ENCODE data around the gene CRTC1. TPM values are rescaled to one million over a fixed set of nuclear protein-coding genes. Genes with fewer than 3 reads are reported as not detected.

Gene CRTC1
- total RNA-seq, 1 donor from 2014 or later: 28.8 TPM

DNA sequence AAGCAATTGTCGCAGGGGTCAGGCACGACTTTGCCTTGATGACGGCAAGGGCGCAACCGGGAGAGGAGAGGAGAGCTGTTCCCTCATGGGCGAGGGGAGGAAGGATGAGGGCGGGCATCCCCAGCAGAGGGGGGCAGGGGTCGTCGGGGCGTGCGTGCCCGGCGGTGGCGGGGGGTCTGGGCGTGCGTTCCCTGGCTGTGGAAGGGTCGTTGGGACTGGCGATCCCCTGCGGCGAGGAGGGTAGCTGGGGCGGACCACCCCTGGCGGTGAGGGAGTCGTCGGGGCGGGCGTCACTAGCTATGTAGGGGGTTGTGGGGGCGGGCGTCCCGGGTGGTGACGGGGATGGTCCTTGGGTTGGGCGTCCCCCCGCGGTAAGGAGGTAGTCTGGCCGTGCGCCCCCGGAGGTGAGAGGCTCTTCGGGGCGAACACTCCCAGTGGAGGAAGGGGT lies 106.0 kb downstream of the CRTC1 start:
- Mint-ChIP-seq H3K36me3 (ENCODE audit: unreplicated experiment) (peaks cover 8% of the 10 kb centered on the region), H3K4me3 (ENCODE audit: unreplicated experiment) (peak overlapping the region; percentile 80), H3K27ac (ENCODE audit: unreplicated experiment) (no peak overlapping the region), H3K4me1 (ENCODE audit: low read depth, unreplicated experiment) (peaks cover 3% of the 10 kb centered on the region), H3K9me3 (ENCODE audit: unreplicated experiment) (peaks cover 14% of the 10 kb centered on the region), H3K27me3 (ENCODE audit: unreplicated experiment) (peaks cover 46% of the 10 kb centered on the region)
- TF ChIP-seq, protein P1, sequence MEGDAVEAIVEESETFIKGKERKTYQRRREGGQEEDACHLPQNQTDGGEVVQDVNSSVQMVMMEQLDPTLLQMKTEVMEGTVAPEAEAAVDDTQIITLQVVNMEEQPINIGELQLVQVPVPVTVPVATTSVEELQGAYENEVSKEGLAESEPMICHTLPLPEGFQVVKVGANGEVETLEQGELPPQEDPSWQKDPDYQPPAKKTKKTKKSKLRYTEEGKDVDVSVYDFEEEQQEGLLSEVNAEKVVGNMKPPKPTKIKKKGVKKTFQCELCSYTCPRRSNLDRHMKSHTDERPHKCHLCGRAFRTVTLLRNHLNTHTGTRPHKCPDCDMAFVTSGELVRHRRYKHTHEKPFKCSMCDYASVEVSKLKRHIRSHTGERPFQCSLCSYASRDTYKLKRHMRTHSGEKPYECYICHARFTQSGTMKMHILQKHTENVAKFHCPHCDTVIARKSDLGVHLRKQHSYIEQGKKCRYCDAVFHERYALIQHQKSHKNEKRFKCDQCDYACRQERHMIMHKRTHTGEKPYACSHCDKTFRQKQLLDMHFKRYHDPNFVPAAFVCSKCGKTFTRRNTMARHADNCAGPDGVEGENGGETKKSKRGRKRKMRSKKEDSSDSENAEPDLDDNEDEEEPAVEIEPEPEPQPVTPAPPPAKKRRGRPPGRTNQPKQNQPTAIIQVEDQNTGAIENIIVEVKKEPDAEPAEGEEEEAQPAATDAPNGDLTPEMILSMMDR (IDR thresholded peaks at IDR 0.05; ENCODE audit: partially characterized antibody, unreplicated experiment): no peak
- no peak for DNase-seq

DNA sequence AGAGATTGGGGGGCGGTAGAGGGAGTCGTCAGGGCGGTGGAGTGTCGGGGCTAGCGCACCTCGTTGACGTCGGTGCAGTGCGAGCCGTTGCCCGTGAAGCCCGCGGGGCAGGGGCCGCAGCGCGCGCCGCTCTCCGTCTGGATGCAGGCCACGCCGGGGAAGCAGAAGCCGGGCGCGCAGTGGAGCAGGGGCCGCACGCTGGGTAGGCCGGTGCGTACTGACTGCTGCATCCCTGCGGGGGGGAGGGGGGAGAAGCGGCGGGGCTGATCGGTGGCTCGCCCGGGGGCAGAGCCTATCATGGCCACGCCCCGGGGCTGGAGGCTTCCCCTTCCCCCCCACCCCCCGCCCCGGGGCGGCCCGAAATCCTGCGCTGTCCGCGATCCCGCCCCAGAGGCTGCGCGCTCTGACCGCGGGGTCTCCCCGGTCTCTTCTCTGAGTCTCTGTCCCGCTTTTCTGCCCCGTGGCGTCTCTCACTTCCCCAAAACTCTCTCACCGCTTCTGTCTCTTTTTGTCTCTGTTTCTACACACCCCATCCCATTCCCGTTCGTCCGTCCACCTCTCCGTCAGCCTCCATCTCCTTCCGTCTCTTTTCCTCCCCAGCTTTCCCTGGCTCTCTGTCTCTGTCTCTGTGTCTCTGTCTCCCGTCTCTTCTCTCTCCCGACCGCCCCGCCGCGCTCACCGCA lies 106.5 kb downstream of the CRTC1 start:
- TF ChIP-seq, protein P1 (IDR thresholded peaks at IDR 0.05; ENCODE audit: partially characterized antibody, unreplicated experiment): no peak
- Mint-ChIP-seq H3K9me3 (ENCODE audit: unreplicated experiment) (peaks cover 14% of the 10 kb centered on the region), H3K36me3 (ENCODE audit: unreplicated experiment) (peaks cover 8% of the 10 kb centered on the region), H3K4me3 (ENCODE audit: unreplicated experiment) (peak overlapping the region; percentile 84), H3K27me3 (ENCODE audit: unreplicated experiment) (peaks cover 45% of the 10 kb centered on the region), H3K27ac (ENCODE audit: unreplicated experiment) (peak overlapping the region; percentile 67), H3K4me1 (ENCODE audit: low read depth, unreplicated experiment) (peaks cover 3% of the 10 kb centered on the region)
- peak; percentile 70 for DNase-seq

DNA sequence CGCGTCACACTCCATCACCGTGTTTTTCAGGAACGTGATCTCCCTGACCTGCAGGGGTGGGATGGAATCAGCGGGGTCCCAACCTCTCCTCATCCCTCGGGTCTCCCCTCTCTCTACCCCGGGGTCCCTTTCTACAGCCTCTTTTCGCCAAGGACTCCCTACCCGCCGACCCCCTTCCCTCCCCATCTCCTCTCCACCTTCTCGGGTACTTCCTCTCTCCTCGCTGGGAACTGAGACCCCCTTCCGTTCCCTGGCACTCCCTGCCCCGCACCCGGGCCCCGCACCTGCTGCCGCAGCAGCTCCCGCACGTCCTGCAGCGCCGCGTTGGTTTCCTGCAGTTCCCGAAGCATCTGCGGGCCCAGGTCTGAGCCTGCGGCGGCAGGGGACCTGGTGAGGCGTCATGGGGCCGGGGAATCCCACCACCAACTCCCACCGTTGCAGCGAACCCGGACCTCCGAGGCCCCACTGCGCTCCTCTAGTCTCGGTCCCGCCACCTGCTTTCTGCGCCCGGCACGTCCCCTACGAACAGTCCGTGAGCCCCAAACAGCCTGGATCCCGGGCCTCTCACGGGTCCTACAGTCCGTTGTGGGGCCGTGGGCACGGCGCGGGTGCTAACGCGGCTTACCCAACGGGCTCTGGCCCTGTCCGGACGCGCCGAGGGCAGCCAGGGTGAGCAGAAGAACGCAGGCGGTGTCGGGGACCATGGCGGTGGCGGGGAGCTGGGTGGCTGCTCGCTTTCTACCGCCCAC lies 107.3 kb downstream of the CRTC1 start, which contains the start of gene COMP:
TSS of gene COMP (minus strand) at position 740 of the 749 bp plus-strand sequence. CDS start at position 704, 36 bp downstream.
- Mint-ChIP-seq H3K36me3 (ENCODE audit: unreplicated experiment) (peaks cover 8% of the 10 kb centered on the region), H3K4me1 (ENCODE audit: low read depth, unreplicated experiment) (peaks cover 3% of the 10 kb centered on the region), H3K27ac (ENCODE audit: unreplicated experiment) (peak within 1 kb of the TSS; percentile 67), H3K4me3 (ENCODE audit: unreplicated experiment) (peak within 1 kb of the TSS; percentile 84), H3K27me3 (ENCODE audit: unreplicated experiment) (peaks cover 41% of the 10 kb centered on the region), H3K9me3 (ENCODE audit: unreplicated experiment) (peaks cover 14% of the 10 kb centered on the region)
- no peak for DNase-seq
- TF ChIP-seq, protein P1 (IDR thresholded peaks at IDR 0.05; ENCODE audit: partially characterized antibody, unreplicated experiment): no peak

DNA sequence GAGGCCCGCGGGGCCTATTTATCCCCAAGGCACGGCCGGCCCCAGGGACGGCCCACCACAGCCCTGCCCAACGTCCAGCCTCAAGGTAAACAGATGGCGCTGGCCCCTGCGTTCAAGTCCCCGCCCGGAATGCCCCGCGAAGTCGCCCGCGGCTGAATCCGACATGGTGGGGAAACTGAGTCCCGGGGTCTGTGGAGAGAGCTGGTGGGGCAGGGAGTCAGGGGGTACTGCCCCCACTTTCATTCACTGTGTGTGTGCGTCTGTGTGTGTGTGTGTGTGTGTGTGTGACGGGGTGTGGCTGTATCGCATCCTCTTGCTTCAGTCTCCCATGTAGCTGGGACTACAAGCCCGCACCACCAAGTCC lies 107.8 kb downstream of the CRTC1 start:
- TF ChIP-seq, protein P1 (IDR thresholded peaks at IDR 0.05; ENCODE audit: partially characterized antibody, unreplicated experiment): no peak

DNA sequence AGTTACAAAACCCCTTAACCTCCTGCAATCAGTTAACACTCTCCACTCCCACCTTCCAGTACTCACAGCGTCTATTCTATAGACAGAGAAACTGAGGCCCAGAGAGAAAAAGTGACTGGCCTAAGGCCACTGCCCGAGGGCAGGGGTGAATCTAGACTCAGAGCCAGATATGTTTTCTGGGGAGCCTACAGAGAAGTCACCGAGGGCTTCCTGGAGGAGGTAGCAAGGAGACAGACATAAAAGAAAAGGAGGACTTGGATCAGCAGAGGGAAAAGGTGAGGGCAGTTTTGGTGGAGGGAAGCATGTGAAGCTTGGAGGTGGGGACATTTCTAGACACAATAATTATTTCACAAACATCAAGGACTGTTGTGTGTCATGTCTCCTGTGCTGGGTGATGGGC lies 109.2 kb downstream of the CRTC1 start:
- peaks cover 26% of the 10 kb centered on the region for H3K27me3 Mint-ChIP-seq (ENCODE audit: unreplicated experiment)
- H3K36me3 Mint-ChIP-seq (ENCODE audit: unreplicated experiment): peaks cover 4% of the 10 kb centered on the region
- H3K27ac Mint-ChIP-seq (ENCODE audit: unreplicated experiment): no peak overlapping the region
- H3K9me3 Mint-ChIP-seq (ENCODE audit: unreplicated experiment): peaks cover 7% of the 10 kb centered on the region
- TF ChIP-seq, protein P1 (IDR thresholded peaks at IDR 0.05; ENCODE audit: partially characterized antibody, unreplicated experiment): no peak
- H3K4me1 Mint-ChIP-seq (ENCODE audit: low read depth, unreplicated experiment): peaks cover 3% of the 10 kb centered on the region
- no peak for DNase-seq
- no peak overlapping the region for H3K4me3 Mint-ChIP-seq (ENCODE audit: unreplicated experiment)

More for the DNA sequence above, 107.8 kb downstream of the CRTC1 start:
- no peak for DNase-seq
- H3K9me3 Mint-ChIP-seq (ENCODE audit: unreplicated experiment): peaks cover 11% of the 10 kb centered on the region
- H3K4me1 Mint-ChIP-seq (ENCODE audit: low read depth, unreplicated experiment): peaks cover 3% of the 10 kb centered on the region
- peaks cover 38% of the 10 kb centered on the region for H3K27me3 Mint-ChIP-seq (ENCODE audit: unreplicated experiment)
- H3K27ac Mint-ChIP-seq (ENCODE audit: unreplicated experiment): no peak overlapping the region
- no peak overlapping the region for H3K4me3 Mint-ChIP-seq (ENCODE audit: unreplicated experiment)
- H3K36me3 Mint-ChIP-seq (ENCODE audit: unreplicated experiment): peaks cover 8% of the 10 kb centered on the region
